Measurements from ENCODE around the gene FYN. TPM values are rescaled to one million over a fixed set of nuclear protein-coding genes. Genes with fewer than 3 reads are reported as not detected.

Gene FYN
- total and polyA plus RNA-seq, 4 donors: 11.2 to 28.3 (median 19.7) TPM

DNA sequence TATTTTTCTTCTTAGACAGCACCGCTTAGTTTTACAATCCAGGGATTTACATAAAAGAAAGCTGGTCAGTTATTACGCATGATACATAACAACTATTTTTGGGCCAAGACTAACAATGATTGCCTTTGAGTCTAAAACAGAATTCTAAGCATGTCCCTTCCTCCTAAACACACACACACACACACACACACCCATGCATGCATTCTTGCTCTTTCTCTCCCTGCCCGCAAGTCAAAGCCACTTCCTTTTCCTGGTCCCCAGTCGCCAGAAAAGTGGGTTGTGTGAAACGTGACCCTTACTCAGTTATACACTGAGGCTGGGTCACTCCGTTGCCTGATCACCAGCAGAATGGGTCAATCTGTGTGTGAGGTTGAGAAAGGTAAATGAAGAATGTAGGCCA lies 31.4 kb downstream of the FYN start (continued):
- TF ChIP-seq FOXA1 (IDR thresholded peaks at IDR 0.05) (no peak), FOXA2 (IDR thresholded peaks at IDR 0.05) (no peak), RXRA (IDR thresholded peaks at IDR 0.05) (no peak)

GRCh38 chr6:111840803-111841202 lies 32.4 kb downstream of the FYN start:
- no peak overlapping the region for H3K4me3 ChIP-seq (ENCODE audit: low read depth in 1 of 3, low read length in 3 of 3)
- TF ChIP-seq, protein P1, sequence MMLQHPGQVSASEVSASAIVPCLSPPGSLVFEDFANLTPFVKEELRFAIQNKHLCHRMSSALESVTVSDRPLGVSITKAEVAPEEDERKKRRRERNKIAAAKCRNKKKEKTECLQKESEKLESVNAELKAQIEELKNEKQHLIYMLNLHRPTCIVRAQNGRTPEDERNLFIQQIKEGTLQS (IDR thresholded peaks at IDR 0.05): no peak
- TF ChIP-seq, protein P2, sequence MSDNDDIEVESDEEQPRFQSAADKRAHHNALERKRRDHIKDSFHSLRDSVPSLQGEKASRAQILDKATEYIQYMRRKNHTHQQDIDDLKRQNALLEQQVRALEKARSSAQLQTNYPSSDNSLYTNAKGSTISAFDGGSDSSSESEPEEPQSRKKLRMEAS (IDR thresholded peaks at IDR 0.05): no peak
- TF ChIP-seq NR2F2 (IDR thresholded peaks at IDR 0.05) (no peak), FOXA2 (IDR thresholded peaks at IDR 0.05) (no peak)
- no peak for DNase-seq (ENCODE audit: low spot score)
- H3K27me3 ChIP-seq (ENCODE audit: control insufficient read depth in 4 of 4, insufficient read depth in 4 of 4, low read length in 3 of 4): no peaks in the 10 kb centered on the region
- WGBS: 91% methylated on average over 5 of the region's 5 CpGs
- peaks cover 0 to 5% (median 3%) of the 10 kb centered on the region in 4 donors for H3K4me1 ChIP-seq (ENCODE audit: control insufficient read depth in 4 of 4, insufficient read depth in 4 of 4, low read length in 3 of 4)
- no peak overlapping the region for H3K9ac ChIP-seq (ENCODE audit: low read depth in 1 of 2, low read length in 2 of 2)
- no peaks in the 10 kb centered on the region for H3K9me3 ChIP-seq (ENCODE audit: control insufficient read depth in 4 of 4, low read length in 3 of 4)
- H3K36me3 ChIP-seq (ENCODE audit: control insufficient read depth in 4 of 4, insufficient read depth in 3 of 4, low read depth in 1 of 4, low read length in 3 of 4): no peaks in the 10 kb centered on the region
- no peak overlapping the region for H3K27ac ChIP-seq (ENCODE audit: low read depth in 1 of 2, low read length in 2 of 2)

- Histone ChIP-seq H3K9me3 (ENCODE audit: control insufficient read depth in 4 of 4, low read length in 3 of 4) (no peaks in the 10 kb centered on the region), H3K27me3 (ENCODE audit: control insufficient read depth in 4 of 4, insufficient read depth in 4 of 4, low read length in 3 of 4) (no peaks in the 10 kb centered on the region), H3K36me3 (ENCODE audit: control insufficient read depth in 4 of 4, insufficient read depth in 3 of 4, low read depth in 1 of 4, low read length in 3 of 4) (no peaks in the 10 kb centered on the region), H3K27ac (ENCODE audit: low read depth in 1 of 2, low read length in 2 of 2) (no peak overlapping the region), H3K4me3 (ENCODE audit: low read depth in 1 of 3, low read length in 3 of 3) (no peak overlapping the region), H3K9ac (ENCODE audit: low read depth in 1 of 2, low read length in 2 of 2) (no peak overlapping the region), H3K4me1 (ENCODE audit: control insufficient read depth in 4 of 4, insufficient read depth in 4 of 4, low read length in 3 of 4) (peaks cover 0 to 3% (median 0%) of the 10 kb centered on the region in 4 donors)
- DNase-seq (ENCODE audit: low spot score): no peak
- WGBS: 71% methylated on average over 5 of the region's 5 CpGs
- TF ChIP-seq TAF1 (conservative IDR thresholded peaks at IDR 0.05): no peak
These were observed 34.3 kb downstream of the FYN start for GRCh38 chr6:111838749-111839484.

GRCh38 chr6:111837641-111838500 lies 35.4 kb downstream of the FYN start:
- no peaks in the 10 kb centered on the region for H3K27me3 ChIP-seq (ENCODE audit: control insufficient read depth in 4 of 4, insufficient read depth in 4 of 4, low read length in 3 of 4)
- H3K9ac ChIP-seq (ENCODE audit: low read depth in 1 of 2, low read length in 2 of 2): no peak overlapping the region
- H3K27ac ChIP-seq (ENCODE audit: low read depth in 1 of 2, low read length in 2 of 2): no peak overlapping the region
- H3K4me1 ChIP-seq (ENCODE audit: control insufficient read depth in 4 of 4, insufficient read depth in 4 of 4, low read length in 3 of 4): peaks cover 0 to 3% (median 0%) of the 10 kb centered on the region in 4 donors
- H3K9me3 ChIP-seq (ENCODE audit: control insufficient read depth in 4 of 4, low read length in 3 of 4): no peaks in the 10 kb centered on the region
- WGBS: 83% methylated on average over 8 of the region's 8 CpGs
- no peaks in the 10 kb centered on the region for H3K36me3 ChIP-seq (ENCODE audit: control insufficient read depth in 4 of 4, insufficient read depth in 3 of 4, low read depth in 1 of 4, low read length in 3 of 4)
- no peak for DNase-seq (ENCODE audit: low spot score)
- no peak overlapping the region for H3K4me3 ChIP-seq (ENCODE audit: low read depth in 1 of 3, low read length in 3 of 3)
- TF ChIP-seq, protein P3, sequence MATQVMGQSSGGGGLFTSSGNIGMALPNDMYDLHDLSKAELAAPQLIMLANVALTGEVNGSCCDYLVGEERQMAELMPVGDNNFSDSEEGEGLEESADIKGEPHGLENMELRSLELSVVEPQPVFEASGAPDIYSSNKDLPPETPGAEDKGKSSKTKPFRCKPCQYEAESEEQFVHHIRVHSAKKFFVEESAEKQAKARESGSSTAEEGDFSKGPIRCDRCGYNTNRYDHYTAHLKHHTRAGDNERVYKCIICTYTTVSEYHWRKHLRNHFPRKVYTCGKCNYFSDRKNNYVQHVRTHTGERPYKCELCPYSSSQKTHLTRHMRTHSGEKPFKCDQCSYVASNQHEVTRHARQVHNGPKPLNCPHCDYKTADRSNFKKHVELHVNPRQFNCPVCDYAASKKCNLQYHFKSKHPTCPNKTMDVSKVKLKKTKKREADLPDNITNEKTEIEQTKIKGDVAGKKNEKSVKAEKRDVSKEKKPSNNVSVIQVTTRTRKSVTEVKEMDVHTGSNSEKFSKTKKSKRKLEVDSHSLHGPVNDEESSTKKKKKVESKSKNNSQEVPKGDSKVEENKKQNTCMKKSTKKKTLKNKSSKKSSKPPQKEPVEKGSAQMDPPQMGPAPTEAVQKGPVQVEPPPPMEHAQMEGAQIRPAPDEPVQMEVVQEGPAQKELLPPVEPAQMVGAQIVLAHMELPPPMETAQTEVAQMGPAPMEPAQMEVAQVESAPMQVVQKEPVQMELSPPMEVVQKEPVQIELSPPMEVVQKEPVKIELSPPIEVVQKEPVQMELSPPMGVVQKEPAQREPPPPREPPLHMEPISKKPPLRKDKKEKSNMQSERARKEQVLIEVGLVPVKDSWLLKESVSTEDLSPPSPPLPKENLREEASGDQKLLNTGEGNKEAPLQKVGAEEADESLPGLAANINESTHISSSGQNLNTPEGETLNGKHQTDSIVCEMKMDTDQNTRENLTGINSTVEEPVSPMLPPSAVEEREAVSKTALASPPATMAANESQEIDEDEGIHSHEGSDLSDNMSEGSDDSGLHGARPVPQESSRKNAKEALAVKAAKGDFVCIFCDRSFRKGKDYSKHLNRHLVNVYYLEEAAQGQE (IDR thresholded peaks at IDR 0.05): no peak
- TF ChIP-seq, protein P1 (IDR thresholded peaks at IDR 0.05): no peak
- TF ChIP-seq RXRA (IDR thresholded peaks at IDR 0.05): no peak
- TF ChIP-seq TAF1 (conservative IDR thresholded peaks at IDR 0.05): no peak
- TF ChIP-seq YY1 (IDR thresholded peaks at IDR 0.05): no peak
- TF ChIP-seq HNF4A (conservative IDR thresholded peaks at IDR 0.05): no peak
- TF ChIP-seq FOXA1 (IDR thresholded peaks at IDR 0.05): no peak
- no peak for TF ChIP-seq CTCF (IDR thresholded peaks at IDR 0.05; ENCODE audit: low read depth, low read length, missing input control)
- no peak for TF ChIP-seq RAD21 (IDR thresholded peaks at IDR 0.05)
- no peak for TF ChIP-seq SP1 (IDR thresholded peaks at IDR 0.05)
- no peak for TF ChIP-seq JUND (IDR thresholded peaks at IDR 0.05)
- TF ChIP-seq, protein P2 (IDR thresholded peaks at IDR 0.05): no peak
- TF ChIP-seq FOXA2 (IDR thresholded peaks at IDR 0.05): no peak
